Calu3 (cell line): ENCODE measurements around the gene TAS1R1. TPM values are rescaled to one million over a fixed set of nuclear protein-coding genes. Genes with fewer than 3 reads are reported as not detected.

Source experiments
- BruUV-seq: library from RNA; stranded (reverse); fragments of 400-500 nt; replicated peaks from 2 replicates; lab custom pipeline; 2021; lab: Mats Ljungman, UMichigan
- CTCF ChIA-PET: fragments of 300-600 bp; sonication (Branson Sonifier 250); formaldehyde crosslinking; loops from one replicate; lab custom pipeline; 2022; ENCODE audit warnings: antibody characterized with exemption; lab: Charles Lee
- DNase-seq: peaks from one replicate; pipeline ENCODE4 v3.0.0; 2022
- H3K27ac Mint-ChIP-seq: one replicate; pipeline ENCODE4 v1.8.0; 2022; ENCODE audit warnings: mixed read lengths; ENCODE audit not compliant: unreplicated experiment
- H3K27me3 Mint-ChIP-seq: one replicate; pipeline ENCODE4 v1.8.0; 2022; ENCODE audit warnings: mixed read lengths; ENCODE audit not compliant: unreplicated experiment
- H3K36me3 Mint-ChIP-seq: one replicate; pipeline ENCODE4 v1.8.0; 2022; ENCODE audit warnings: mild to moderate bottlenecking, moderate library complexity, mixed read lengths; ENCODE audit not compliant: insufficient read depth, unreplicated experiment
- H3K4me1 Mint-ChIP-seq: one replicate; pipeline ENCODE4 v1.8.0; 2022; ENCODE audit warnings: mild to moderate bottlenecking, low read depth, mixed read lengths; ENCODE audit not compliant: unreplicated experiment
- H3K4me3 Mint-ChIP-seq: one replicate; pipeline ENCODE4 v1.8.0; 2022; ENCODE audit warnings: mild to moderate bottlenecking, low read depth, moderate library complexity, mixed read lengths; ENCODE audit not compliant: unreplicated experiment
- H3K9me3 Mint-ChIP-seq: one replicate; pipeline ENCODE4 v1.8.0; 2022; ENCODE audit warnings: low read depth, mixed read lengths; ENCODE audit not compliant: unreplicated experiment
- intact Hi-C: fragments of 100-400 bp; cut with micrococcal nuclease; formaldehyde crosslinking; loops from one replicate; pipeline ENCODE4 v1.10.0; 2022; ENCODE audit not compliant: unreplicated experiment
- total RNA-seq: library from RNA; stranded (reverse); gene quantifications from 2 replicates; pipeline ENCODE4 v1.2.3, GENCODE V29; 2022
- TF ChIP-seq, protein P1 (sequence below): fragments of 200-600 bp; IDR thresholded peaks from one replicate; pipeline ENCODE4 v1.8.0; 2022; ENCODE audit warnings: antibody characterized with exemption; ENCODE audit not compliant: unreplicated experiment

The TAS1R1 gene
- total RNA-seq, 1 experiment from 2014 or later = not detected

DNA sequence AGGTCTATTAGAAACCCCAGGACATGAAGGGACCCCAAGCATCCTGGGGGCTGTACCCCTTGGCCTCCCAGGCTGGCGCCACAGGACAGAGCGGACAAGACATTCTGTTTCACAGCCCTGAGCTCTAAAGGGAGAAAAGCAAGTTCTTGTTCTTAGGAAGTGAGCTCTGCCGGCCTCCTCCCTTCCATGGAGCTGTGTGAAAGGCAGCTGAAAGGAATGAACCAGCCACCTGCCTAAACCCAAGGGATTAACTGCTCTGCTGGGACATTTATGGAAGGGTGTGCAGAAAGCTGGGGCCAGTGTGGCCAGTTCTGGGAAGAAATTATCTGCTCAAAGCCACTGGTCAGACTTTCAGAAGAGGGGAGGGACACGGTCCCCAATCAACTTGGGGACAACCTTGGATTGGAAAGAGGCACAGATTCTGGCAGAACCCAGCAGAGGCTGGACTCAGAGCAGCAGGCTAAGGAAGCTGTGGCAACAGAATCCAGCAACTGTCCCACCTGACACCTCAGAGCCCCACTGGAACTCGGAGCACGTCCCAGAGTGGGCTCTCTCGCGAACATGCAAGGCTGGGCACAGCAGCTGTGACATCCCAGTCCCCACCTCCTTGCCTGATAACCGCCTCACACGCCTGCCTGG is 45.4 kb downstream of the TAS1R1 start:
- CTCF ChIA-PET = interaction anchor here (0.6 to 2.1 kb wide), 3 partner anchors 10 to 34 kb away, joined by 3 to 5 read pairs (median 4); no protein-coding TSS in a partner anchor
- Mint-ChIP-seq H3K9me3 (no peaks in the 10 kb centered on the region), H3K4me3 (peak overlapping the region; percentile 87), H3K27ac (peak overlapping the region; percentile 96), H3K4me1 (no peaks in the 10 kb centered on the region), H3K27me3 (no peaks in the 10 kb centered on the region), H3K36me3 (peaks cover 67% of the 10 kb centered on the region)
- BruUV-seq = TSS peak; percentile 52
- no peak for DNase-seq
- TF ChIP-seq, protein P1, sequence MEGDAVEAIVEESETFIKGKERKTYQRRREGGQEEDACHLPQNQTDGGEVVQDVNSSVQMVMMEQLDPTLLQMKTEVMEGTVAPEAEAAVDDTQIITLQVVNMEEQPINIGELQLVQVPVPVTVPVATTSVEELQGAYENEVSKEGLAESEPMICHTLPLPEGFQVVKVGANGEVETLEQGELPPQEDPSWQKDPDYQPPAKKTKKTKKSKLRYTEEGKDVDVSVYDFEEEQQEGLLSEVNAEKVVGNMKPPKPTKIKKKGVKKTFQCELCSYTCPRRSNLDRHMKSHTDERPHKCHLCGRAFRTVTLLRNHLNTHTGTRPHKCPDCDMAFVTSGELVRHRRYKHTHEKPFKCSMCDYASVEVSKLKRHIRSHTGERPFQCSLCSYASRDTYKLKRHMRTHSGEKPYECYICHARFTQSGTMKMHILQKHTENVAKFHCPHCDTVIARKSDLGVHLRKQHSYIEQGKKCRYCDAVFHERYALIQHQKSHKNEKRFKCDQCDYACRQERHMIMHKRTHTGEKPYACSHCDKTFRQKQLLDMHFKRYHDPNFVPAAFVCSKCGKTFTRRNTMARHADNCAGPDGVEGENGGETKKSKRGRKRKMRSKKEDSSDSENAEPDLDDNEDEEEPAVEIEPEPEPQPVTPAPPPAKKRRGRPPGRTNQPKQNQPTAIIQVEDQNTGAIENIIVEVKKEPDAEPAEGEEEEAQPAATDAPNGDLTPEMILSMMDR = no peak
- intact Hi-C loops = loop anchor here (10.0 kb wide), 1 partner anchor 46 kb away; the partner anchor contains the start of genes NOL9 and TAS1R1

DNA sequence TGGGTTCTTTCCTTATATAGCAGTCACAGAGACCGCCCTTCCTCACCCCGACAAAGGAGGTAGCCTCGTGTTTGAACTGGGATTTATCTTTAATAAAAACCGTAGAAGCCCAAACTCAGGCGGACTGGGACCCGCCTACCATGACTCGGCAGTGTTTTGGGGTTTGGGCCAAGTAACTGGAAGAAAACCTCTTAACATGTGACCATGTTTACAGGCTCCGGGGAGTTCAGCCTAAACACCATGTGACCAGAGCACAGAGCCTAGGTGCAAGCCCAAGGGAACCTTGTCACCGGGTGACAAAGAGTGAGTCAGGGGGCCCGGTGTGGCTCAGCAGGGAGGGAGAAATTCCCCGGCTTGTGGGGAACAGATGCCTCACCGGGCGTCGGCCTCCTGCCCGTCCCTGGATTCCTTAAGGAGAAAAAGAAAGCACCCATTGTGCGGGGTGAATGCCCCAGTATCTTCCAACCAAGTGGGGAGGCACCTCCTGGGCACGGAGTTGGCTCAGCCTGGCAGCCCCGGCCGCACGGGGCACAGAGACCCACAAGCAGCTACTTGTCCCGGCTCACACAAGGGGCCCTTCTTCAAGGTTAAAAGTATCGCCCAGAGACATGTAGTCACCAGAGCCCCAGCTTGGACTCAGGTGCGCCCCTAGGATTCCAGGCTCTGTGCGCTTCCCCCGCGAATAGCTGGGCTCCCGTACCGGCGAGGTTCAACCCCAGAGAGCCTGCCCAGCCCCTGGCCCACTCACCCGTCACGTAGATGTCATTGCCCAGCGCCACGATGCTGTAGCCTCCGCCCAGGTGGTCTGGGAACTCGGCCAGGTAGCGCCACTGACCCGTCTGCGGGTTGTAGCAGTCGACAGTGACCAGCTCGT is 46.2 kb downstream of the TAS1R1 start:
- no peaks in the 10 kb centered on the region for H3K27me3 Mint-ChIP-seq
- BruUV-seq = TSS peak; percentile 34

DNA sequence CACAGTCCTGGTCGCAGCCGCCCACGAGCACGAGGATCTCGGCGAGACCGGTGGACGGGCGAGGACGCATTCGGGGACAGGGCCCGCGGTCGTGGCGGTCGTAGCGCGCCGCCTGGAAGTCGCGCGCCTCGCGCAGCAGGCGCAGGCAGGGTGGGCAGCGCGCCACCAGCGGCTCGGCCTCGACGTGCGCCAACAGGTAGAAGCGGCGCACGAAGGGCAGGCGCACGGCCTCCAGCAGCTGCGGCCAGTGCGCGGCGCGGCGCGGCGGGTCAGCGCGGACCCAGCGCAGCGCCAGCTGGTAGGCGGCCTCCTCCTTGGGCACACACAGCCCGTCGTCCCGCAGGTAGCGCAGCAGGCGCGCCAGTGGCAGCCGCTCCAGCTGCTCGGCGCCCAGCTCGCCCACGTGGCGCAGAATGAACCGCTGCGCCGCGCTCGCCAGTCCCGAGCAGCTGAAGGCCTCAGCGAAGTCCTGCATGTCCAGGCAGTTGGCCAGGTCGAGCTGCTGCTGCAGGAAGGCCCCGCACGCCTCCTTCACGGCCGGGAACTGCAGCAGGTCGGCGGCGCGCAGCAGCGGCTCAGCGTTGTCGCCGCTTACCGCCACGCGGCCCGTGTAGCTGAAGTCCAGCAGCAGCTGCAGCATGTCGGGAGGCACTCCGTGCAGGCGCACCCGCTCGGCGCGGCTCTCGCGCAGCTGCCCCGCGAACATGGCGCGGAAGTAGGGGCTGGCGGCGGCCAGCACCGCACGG is 47.0 kb downstream of the TAS1R1 start:
- CTCF ChIA-PET = interaction anchor here (0.9 to 2.1 kb wide), 2 partner anchors 9 to 23 kb away, joined by 3 to 5 read pairs; partner anchors contain the start of gene ZBTB48
- BruUV-seq = no TSS peak
- Mint-ChIP-seq H3K4me1 (no peaks in the 10 kb centered on the region), H3K27ac (no peak overlapping the region), H3K27me3 (no peaks in the 10 kb centered on the region), H3K36me3 (peaks cover 59% of the 10 kb centered on the region), H3K9me3 (no peaks in the 10 kb centered on the region), H3K4me3 (peak overlapping the region; percentile 87)
- peak; percentile 22 for DNase-seq
- intact Hi-C loops = loop anchor here (10.0 kb wide), 1 partner anchor 47 kb away; the partner anchor contains the start of genes NOL9 and TAS1R1
- TF ChIP-seq, protein P1 = no peak

More for the DNA sequence above, 46.2 kb downstream of the TAS1R1 start:
- CTCF ChIA-PET = interaction anchor here (0.5 to 2.1 kb wide), 4 partner anchors 10 to 499 kb away, joined by 3 to 5 read pairs (median 4); partner anchors contain the start of gene ZBTB48
- TF ChIP-seq, protein P1 = no peak
- DNase-seq = peak; percentile 78
- H3K4me1 Mint-ChIP-seq = no peaks in the 10 kb centered on the region
- H3K27ac Mint-ChIP-seq = peak overlapping the region; percentile 96
- intact Hi-C loops = loop anchor here (10.0 kb wide), 1 partner anchor 46 kb away; the partner anchor contains the start of genes NOL9 and TAS1R1
- peak overlapping the region; percentile 87 for H3K4me3 Mint-ChIP-seq
- H3K9me3 Mint-ChIP-seq = no peaks in the 10 kb centered on the region
- H3K36me3 Mint-ChIP-seq = peaks cover 62% of the 10 kb centered on the region
